Astrocyte of the cerebellum (primary cell): ENCODE results near the gene CAMP.

Experiments used
- DNase-seq: peaks from one replicate; pipeline ENCODE4 v3.0.0-alpha.2; 2011; ENCODE audit warnings: low read depth
- H3K4me3 ChIP-seq: 2 replicates; pipeline ENCODE4 v1.5.1; 2011; ENCODE audit warnings: mild to moderate bottlenecking, low read depth, low read length, moderate library complexity
- in situ Hi-C: cut with HindIII; loops from 2 replicates; pipeline ENCODE4 v1.10.0; 2017; ENCODE audit warnings: low sequenced_read_pairs
- TF ChIP-seq, protein P1 (sequence below): IDR thresholded peaks from 2 replicates; pipeline ENCODE4 v1.5.1; 2012; ENCODE audit warnings: low read length, low read depth, moderate library complexity, mild to moderate bottlenecking; ENCODE audit errors: missing control alignments

CAMP gene

DNA sequence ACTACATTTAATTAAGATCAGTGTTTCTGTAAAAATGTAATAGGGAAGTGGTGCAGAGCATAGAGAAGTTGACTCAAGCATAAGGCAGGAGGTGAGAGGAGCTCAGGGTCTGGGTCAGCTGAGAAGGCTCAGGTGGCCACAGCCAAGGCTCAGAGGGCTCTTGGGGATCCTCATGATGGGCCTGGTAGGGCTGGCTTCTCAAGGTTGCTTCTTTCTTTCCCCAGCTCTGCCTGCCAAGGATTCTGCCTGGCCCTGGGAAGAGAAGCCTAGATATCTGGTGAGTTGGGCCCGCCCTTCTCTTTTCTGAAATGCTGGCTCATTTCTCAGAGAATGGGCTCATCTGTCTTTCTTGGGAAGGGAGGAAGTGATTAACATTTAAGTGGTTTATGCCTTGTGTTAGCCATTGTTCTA lies 24.1 kb downstream of the CAMP start:
- TF ChIP-seq, protein P1, sequence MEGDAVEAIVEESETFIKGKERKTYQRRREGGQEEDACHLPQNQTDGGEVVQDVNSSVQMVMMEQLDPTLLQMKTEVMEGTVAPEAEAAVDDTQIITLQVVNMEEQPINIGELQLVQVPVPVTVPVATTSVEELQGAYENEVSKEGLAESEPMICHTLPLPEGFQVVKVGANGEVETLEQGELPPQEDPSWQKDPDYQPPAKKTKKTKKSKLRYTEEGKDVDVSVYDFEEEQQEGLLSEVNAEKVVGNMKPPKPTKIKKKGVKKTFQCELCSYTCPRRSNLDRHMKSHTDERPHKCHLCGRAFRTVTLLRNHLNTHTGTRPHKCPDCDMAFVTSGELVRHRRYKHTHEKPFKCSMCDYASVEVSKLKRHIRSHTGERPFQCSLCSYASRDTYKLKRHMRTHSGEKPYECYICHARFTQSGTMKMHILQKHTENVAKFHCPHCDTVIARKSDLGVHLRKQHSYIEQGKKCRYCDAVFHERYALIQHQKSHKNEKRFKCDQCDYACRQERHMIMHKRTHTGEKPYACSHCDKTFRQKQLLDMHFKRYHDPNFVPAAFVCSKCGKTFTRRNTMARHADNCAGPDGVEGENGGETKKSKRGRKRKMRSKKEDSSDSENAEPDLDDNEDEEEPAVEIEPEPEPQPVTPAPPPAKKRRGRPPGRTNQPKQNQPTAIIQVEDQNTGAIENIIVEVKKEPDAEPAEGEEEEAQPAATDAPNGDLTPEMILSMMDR: no peak
- in situ Hi-C loops: no loop called here
- H3K4me3 ChIP-seq: no peak overlapping the region
- no peak for DNase-seq

DNA sequence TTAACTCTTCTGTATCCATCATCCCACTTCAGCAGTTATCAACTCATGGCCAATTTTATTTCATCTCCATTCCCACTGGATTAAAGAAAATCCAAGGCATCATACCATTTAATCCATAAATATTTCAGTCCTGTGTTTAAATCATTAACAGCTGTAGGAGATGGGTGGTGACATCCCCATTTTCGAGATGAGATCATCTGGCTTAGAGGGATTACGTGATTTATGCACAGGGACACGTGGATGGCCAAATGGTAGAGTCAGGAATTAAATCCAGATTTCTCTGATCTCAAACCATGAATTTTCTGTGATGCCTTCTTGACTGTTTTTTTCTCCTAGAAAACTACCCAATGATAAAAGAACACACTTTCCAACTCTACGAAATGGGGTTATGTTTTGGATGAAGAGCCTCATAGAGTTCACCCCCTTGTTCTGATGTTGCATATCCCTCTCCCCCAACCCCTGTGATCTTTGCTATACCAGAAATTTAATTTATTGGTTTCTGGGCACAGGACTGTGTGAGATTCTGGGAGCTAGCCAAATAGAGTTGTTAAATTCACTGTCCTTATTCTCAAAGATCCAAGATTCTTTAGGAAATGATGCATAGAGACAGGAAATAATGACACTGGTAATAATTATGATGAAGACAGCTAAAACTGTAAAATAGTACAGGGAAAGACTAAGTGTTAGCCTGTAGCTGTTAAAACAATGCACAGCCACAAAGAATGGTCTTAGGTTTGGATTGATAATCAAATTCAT lies 25.0 kb downstream of the CAMP start:
- in situ Hi-C loops: no loop called here
- TF ChIP-seq, protein P1: no peak
- no peak overlapping the region for H3K4me3 ChIP-seq
- no peak for DNase-seq

DNA sequence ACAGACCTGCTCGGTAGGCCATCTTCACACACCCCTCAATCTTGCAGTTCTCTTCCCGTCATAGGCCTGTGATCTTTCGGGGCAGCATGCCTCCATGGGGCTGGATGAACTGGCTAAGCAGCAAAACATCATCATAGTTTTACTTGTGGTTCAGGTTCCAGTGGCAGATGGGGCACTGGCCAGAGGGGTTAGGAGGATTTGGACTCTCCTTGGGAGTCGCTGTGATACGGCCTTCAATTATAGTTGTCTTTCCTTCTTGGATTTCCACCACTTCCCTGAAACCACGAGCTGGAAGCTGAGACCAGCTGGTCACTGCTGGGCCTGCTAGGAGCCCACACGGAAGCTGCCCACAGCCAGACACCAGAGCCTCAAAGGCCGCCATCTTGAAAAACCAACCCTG lies 33.3 kb downstream of the CAMP start:
- H3K4me3 ChIP-seq: no peak overlapping the region
- no peak for DNase-seq
- in situ Hi-C loops: loop anchor here (5.0 to 25.0 kb wide), 2 partner anchors 34 to 181 kb away; partner anchors contain the start of genes ATRIP, CAMP, CCDC51 and PLXNB1
- TF ChIP-seq, protein P1: no peak

DNA sequence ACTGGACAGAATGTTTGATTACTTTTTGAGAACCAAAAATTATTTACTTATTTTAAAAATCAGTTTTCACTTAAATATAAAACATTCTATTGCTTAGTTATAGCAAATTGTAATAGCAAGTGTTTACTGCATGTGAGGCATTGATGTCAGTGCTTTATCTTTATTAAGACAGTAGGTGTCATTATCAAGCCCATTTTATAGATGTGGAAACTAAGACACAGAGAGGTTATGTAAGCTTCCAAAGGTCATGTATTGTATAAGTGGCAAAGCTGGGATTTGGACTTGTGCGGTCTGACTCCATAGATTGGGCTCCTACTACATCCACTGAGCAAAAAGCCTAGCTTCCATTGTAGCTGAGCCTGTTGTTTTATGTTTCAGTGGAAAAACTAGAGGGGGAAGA lies 35.2 kb downstream of the CAMP start:
- TF ChIP-seq, protein P1: no peak
- in situ Hi-C loops: loop anchor here (5.0 to 25.0 kb wide), 2 partner anchors 36 to 179 kb away; partner anchors contain the start of genes ATRIP, CAMP, CCDC51 and PLXNB1
- DNase-seq: no peak
- no peak overlapping the region for H3K4me3 ChIP-seq

DNA sequence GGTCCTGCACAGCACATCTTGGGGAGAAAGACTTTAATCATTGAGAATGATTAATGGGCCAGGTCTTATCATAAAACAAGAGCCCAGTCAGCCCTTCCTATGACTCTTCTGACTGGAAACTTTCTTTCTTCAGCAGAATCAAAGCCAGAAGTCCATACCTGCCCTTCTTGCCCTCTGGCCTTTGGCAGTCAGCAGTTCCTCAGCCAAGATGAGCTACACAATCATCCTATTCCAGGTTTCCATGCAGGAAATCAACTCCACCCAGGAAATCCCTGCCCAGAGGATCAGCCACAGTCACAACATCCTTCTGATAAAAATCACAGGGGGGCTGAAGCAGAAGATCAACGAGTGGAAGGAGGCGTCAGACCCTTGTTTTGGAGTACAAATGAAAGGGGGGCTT lies 44.5 kb downstream of the CAMP start:
- no peak overlapping the region for H3K4me3 ChIP-seq
- TF ChIP-seq, protein P1: no peak
- no peak for DNase-seq
- in situ Hi-C loops: loop anchor here (25.0 kb wide), 1 partner anchor 170 kb away; the partner anchor contains the start of genes ATRIP, CCDC51, PLXNB1 and TMA7

DNA sequence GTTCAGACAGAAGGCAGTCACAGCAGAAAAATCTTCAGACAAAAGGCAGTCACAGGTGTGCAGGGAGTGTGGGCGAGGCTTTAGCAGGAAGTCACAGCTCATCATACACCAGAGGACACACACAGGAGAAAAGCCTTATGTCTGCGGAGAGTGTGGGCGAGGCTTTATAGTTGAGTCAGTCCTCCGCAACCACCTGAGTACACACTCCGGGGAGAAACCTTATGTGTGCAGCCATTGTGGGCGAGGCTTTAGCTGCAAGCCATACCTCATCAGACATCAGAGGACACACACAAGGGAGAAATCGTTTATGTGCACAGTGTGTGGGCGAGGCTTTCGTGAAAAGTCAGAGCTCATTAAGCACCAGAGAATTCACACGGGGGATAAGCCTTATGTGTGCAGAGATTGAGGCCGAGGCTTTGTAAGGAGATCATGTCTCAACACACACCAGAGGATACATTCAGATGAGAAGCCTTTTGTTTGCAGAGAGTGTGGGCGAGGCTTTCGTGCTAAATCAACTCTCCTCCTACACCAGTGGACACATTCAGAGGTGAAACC lies 45.2 kb downstream of the CAMP start:
- TF ChIP-seq, protein P1: no peak
- in situ Hi-C loops: loop anchor here (25.0 kb wide), 1 partner anchor 169 kb away; the partner anchor contains the start of genes ATRIP, CCDC51, PLXNB1 and TMA7
- no peak overlapping the region for H3K4me3 ChIP-seq
- no peak for DNase-seq
